ENCODE measurements around the gene COL16A1. TPM values are rescaled to one million over a fixed set of nuclear protein-coding genes. Genes with fewer than 3 reads are reported as not detected.
A peak's percentile ranks its signal among the peaks of the same experiment; 100 is the strongest.

COL16A1 gene
- total and polyA plus RNA-seq, 2 of the 13 experiments (the other 11 are each of a cell fraction or from before 2014, with no cell fraction given), result 4.3 to 12.2 TPM

DNA sequence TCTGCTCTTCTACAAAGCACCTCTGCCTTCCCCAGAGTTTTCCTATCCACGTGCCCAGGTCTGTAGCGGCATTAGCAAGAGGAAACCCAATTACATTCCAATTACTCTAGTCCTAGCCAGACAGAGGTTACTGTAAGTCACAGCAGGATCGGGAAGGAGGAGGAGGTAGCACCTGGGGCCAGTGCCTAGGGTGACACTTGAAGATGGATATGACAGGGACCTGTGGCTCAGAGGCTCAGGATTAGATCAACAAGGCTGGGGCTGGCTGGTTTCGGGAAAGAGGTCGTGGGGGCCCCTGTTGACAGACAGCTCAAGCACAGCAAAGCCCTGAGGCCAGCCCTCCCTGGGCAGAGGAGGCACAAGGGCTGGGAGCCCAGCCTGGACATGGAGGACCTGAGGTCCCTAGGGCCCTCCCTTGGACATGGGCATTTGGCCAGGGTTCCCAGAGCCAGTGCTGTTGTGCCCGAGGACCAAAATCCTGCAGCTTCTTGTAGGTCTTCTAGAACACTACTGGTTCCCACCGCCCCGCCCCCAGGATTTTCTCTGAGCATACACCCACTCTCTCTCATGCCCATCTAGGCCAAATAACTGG is 89.3 kb downstream of the COL16A1 start:
- Histone ChIP-seq H3K4me1 (ENCODE audit: insufficient read depth, low read length) (peaks cover 9% of the 10 kb centered on the region; the same call in 1 of the 2 replicates), H3K36me3 (replicated peaks in 1 of 2; ENCODE audit: control insufficient read depth in 1 of 2, insufficient read depth in 2 of 2, low read length in 2 of 2) (no peaks in the 10 kb centered on the region), H3K9me3 (ENCODE audit: low read length) (no peaks in the 10 kb centered on the region), H3K27ac (ENCODE audit: extremely low read length, insufficient read depth, low read length) (no peak overlapping the region), H4K20me1 (ENCODE audit: insufficient read depth, low read length) (no peaks in the 10 kb centered on the region), H3K79me2 (ENCODE audit: insufficient read depth, low read length) (no peaks in the 10 kb centered on the region), H3K4me3 (replicated peaks in 1 of 3; ENCODE audit: insufficient read depth in 1 of 3, low read depth in 2 of 3, low read length in 3 of 3) (no peak overlapping the region), H3K4me2 (ENCODE audit: low read depth, low read length) (0 out of 2 replicates have a peak overlapping the region, but pooled peaks have one; percentile 5), H3K9ac (ENCODE audit: insufficient read depth, low read depth, low read length) (no peak overlapping the region), H3K27me3 (ENCODE audit: control insufficient read depth in 1 of 2, insufficient read depth in 2 of 2, low read length in 2 of 2) (peaks cover 7 to 45% of the 10 kb centered on the region in 2 experiments), H2AFZ (ENCODE audit: low read length) (no peak overlapping the region)
- 38% methylated on average over 6 of the region's 8 CpGs for WGBS (ENCODE audit: low lambda C conversion rate)
- TF ChIP-seq ETV6 (CRISPR knock-in tag; conservative IDR thresholded peaks at IDR 0.05) (no peak), ZNF660 (CRISPR knock-in tag; IDR thresholded peaks at IDR 0.05; ENCODE audit: borderline replicate concordance, low read depth) (no peak), ATRX (CRISPR knock-in tag; IDR thresholded peaks at IDR 0.05; ENCODE audit: borderline replicate concordance) (no peak), RAD21 (CRISPR knock-in tag; IDR thresholded peaks at IDR 0.05) (no peak), ETS1 (CRISPR knock-in tag; IDR thresholded peaks at IDR 0.05) (no peak), ZNF235 (CRISPR knock-in tag; IDR thresholded peaks at IDR 0.05; ENCODE audit: borderline replicate concordance) (no peak), ARID2 (CRISPR knock-in tag; IDR thresholded peaks at IDR 0.05; ENCODE audit: borderline replicate concordance) (no peak), ZNF232 (CRISPR knock-in tag; IDR thresholded peaks at IDR 0.05; ENCODE audit: borderline replicate concordance) (no peak), AHR (CRISPR knock-in tag; IDR thresholded peaks at IDR 0.05) (no peak), SP5 (CRISPR knock-in tag; IDR thresholded peaks at IDR 0.05; ENCODE audit: borderline replicate concordance, low read depth) (no peak)
- TF ChIP-seq, protein P1, sequence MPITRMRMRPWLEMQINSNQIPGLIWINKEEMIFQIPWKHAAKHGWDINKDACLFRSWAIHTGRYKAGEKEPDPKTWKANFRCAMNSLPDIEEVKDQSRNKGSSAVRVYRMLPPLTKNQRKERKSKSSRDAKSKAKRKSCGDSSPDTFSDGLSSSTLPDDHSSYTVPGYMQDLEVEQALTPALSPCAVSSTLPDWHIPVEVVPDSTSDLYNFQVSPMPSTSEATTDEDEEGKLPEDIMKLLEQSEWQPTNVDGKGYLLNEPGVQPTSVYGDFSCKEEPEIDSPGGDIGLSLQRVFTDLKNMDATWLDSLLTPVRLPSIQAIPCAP (CRISPR knock-in tag; IDR thresholded peaks at IDR 0.05; ENCODE audit: low read depth), result no peak
- TF ChIP-seq, protein P2, sequence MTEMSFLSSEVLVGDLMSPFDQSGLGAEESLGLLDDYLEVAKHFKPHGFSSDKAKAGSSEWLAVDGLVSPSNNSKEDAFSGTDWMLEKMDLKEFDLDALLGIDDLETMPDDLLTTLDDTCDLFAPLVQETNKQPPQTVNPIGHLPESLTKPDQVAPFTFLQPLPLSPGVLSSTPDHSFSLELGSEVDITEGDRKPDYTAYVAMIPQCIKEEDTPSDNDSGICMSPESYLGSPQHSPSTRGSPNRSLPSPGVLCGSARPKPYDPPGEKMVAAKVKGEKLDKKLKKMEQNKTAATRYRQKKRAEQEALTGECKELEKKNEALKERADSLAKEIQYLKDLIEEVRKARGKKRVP (CRISPR knock-in tag; IDR thresholded peaks at IDR 0.05), result no peak
- FAIRE-seq (no peak), DNase-seq (ENCODE audit: low spot score) (no peak), ATAC-seq (no peak)
- intact Hi-C loops (cut with micrococcal nuclease; ENCODE audit: unreplicated experiment) (no loop called here), in situ Hi-C loops (cut with HindIII; ENCODE audit: extremely low pct_ligation_motif_present, low pct_unique_long_range_greater_than_20kb) (no loop called here)
- ChIA-PET CTCF (ENCODE audit: low intra/inter-chr PET ratio, low total read pairs) (no interaction called here), POLR2A (no interaction called here)
- BruUV-seq (replicated peaks), result no TSS peak
